HG03354 (cell line): Measurements from ENCODE around the gene NTM.
"Not testable (repeated sequence)": the region's sequence is repeated elsewhere in the genome, so short reads cannot be mapped to it uniquely, and the experiment has no call there.

Experiments
- ATAC-seq: cut with Tn5 transposase; IDR thresholded peaks from one replicate; pipeline ENCODE4 v1.9.1; 2021; ENCODE audit warnings: mild to moderate bottlenecking; ENCODE audit not compliant: unreplicated experiment, poor library complexity, severe bottlenecking

The NTM gene

GRCh38 chr11:132310390-132311375 is 940.3 kb downstream of the NTM start:
- no peak for ATAC-seq

GRCh38 chr11:132311703-132312102 is 941.3 kb downstream of the NTM start:
- no peak for ATAC-seq

- no peak for ATAC-seq
Observed at GRCh38 chr11:132312161-132312560, 941.7 kb downstream of the NTM start.

GRCh38 chr11:132312701-132313111 is 942.3 kb downstream of the NTM start:
- ATAC-seq, result no peak

GRCh38 chr11:132314911-132315455 is 944.6 kb downstream of the NTM start:
- no peak for ATAC-seq

- ATAC-seq, result no peak
Observed at GRCh38 chr11:132315696-132316095, 945.3 kb downstream of the NTM start.

GRCh38 chr11:132318421-132319157 is 948.2 kb downstream of the NTM start:
- ATAC-seq, result no peak

GRCh38 chr11:132319419-132319818 is 949.0 kb downstream of the NTM start:
- ATAC-seq, result not testable (repeated sequence)

GRCh38 chr11:132330515-132330914 is 960.1 kb downstream of the NTM start:
- no peak for ATAC-seq

- no peak for ATAC-seq
Observed at GRCh38 chr11:132332521-132332920, 962.1 kb downstream of the NTM start.

GRCh38 chr11:132334769-132335280 is 964.4 kb downstream of the NTM start:
- ATAC-seq, result no peak

- ATAC-seq, result no peak
Observed at GRCh38 chr11:132335311-132335710, 964.9 kb downstream of the NTM start.

GRCh38 chr11:132336781-132337535 is 966.5 kb downstream of the NTM start:
- ATAC-seq, result no peak

GRCh38 chr11:132337819-132338416 is 967.5 kb downstream of the NTM start:
- no peak for ATAC-seq

- ATAC-seq, result no peak
Observed at GRCh38 chr11:132342408-132342807, 972.0 kb downstream of the NTM start.

GRCh38 chr11:132343445-132344175 is 973.2 kb downstream of the NTM start:
- ATAC-seq, result peak; percentile 44

- no peak for ATAC-seq
Observed at GRCh38 chr11:132346558-132347148, 976.2 kb downstream of the NTM start.
